ENCODE measurements around the gene ACAP1.

Gene ACAP1

DNA sequence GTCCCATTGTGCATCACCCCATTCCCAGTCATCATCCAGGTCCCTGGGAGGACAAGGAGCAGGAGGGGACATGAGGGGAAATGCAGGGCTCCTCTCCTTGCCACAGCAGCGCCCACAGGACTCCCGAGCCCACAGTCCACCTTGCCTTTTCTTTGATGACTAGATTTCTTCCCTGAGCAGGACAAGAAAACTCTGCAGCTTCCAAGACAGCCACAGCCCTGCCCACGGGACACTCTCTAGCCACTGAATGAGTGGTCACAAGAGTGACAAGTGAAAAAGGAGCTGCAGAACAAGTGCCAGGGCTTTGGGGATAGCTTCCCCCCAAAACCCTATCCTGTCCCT, 11.9 kb upstream of the ACAP1 start:
- Histone ChIP-seq H3K4me3 (ENCODE audit: low read depth in 1 of 2, low read length in 2 of 2) (no peak overlapping the region), H3K36me3 (ENCODE audit: control insufficient read depth in 1 of 2, insufficient read depth in 2 of 2, low read length in 2 of 2) (peaks cover 47 to 68% of the 10 kb centered on the region in 2 donors), H3K27me3 (ENCODE audit: low read depth, low read length) (no peaks in the 10 kb centered on the region), H3K27ac (ENCODE audit: low read length) (no peak overlapping the region), H3K9me3 (ENCODE audit: control insufficient read depth in 1 of 2, low read length in 2 of 2) (no peaks in the 10 kb centered on the region), H3K4me1 (ENCODE audit: control insufficient read depth in 1 of 2, insufficient read depth in 2 of 2, low read length in 2 of 2) (peaks cover 8 to 13% of the 10 kb centered on the region in 2 donors)

DNA sequence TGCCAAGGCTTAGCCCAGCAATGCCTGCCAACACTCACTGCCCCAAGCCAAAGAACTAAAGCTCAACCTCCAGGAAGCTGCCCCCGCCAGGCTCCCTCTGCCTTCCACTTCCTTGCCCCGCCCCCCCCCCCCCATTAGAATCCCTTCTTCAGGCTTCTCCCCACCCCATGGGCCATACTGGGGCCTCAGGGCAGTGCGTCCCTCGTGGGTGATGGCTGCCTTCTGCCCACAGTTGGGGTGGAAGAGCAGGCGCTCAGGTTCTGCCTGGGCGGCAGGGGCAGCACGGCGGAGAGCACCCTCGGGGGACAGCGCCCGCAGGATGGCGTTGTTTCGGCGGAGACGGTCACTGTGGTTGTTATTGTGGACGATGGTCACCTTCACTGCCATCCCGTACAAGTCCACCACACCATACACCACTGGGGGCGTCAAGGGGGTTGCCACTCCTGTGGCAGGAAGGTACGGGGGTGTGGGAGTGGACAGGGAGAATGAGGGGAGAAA, 11.2 kb upstream of the ACAP1 start:
- Histone ChIP-seq H3K27ac (ENCODE audit: low read length) (no peak overlapping the region), H3K4me1 (ENCODE audit: control insufficient read depth in 1 of 2, insufficient read depth in 2 of 2, low read length in 2 of 2) (peaks cover 8 to 13% of the 10 kb centered on the region in 2 donors), H3K4me3 (ENCODE audit: low read depth in 1 of 2, low read length in 2 of 2) (no peak overlapping the region), H3K27me3 (ENCODE audit: low read depth, low read length) (no peaks in the 10 kb centered on the region), H3K9me3 (ENCODE audit: control insufficient read depth in 1 of 2, low read length in 2 of 2) (no peaks in the 10 kb centered on the region), H3K36me3 (ENCODE audit: control insufficient read depth in 1 of 2, insufficient read depth in 2 of 2, low read length in 2 of 2) (peaks cover 47 to 65% of the 10 kb centered on the region in 2 donors)

DNA sequence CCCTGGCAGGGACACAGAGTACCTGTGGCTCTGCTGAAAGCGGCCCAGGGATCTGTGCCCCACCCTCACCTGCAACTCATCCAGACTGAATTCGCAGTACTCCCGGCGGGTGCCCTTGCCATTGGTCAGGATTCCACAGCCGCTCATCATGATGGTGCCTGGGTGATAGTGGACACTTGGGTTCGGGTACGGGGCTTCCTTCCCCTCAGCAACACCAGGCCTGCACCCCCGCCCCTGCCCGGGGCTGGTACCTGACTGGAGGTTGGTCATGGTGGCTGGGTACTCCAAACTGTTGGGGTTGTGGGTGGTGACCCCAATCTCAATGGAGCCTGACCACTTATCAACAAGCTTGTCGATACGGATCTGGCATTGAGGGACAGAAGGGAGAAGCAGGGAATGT, 10.1 kb upstream of the ACAP1 start:
- Histone ChIP-seq H3K9me3 (ENCODE audit: control insufficient read depth in 1 of 2, low read length in 2 of 2) (no peaks in the 10 kb centered on the region), H3K4me1 (ENCODE audit: control insufficient read depth in 1 of 2, insufficient read depth in 2 of 2, low read length in 2 of 2) (peaks cover 8 to 20% of the 10 kb centered on the region in 2 donors), H3K27ac (ENCODE audit: low read length) (no peak overlapping the region), H3K27me3 (ENCODE audit: low read depth, low read length) (no peaks in the 10 kb centered on the region), H3K36me3 (ENCODE audit: control insufficient read depth in 1 of 2, insufficient read depth in 2 of 2, low read length in 2 of 2) (peaks cover 39 to 54% of the 10 kb centered on the region in 2 donors), H3K4me3 (ENCODE audit: low read depth in 1 of 2, low read length in 2 of 2) (no peak overlapping the region)

GRCh38 chr17:7327056-7327455, 9.3 kb upstream of the ACAP1 start:
- no peaks in the 10 kb centered on the region for H3K27me3 ChIP-seq (ENCODE audit: low read depth, low read length)
- no peak overlapping the region for H3K4me3 ChIP-seq (ENCODE audit: low read depth in 1 of 2, low read length in 2 of 2)
- H3K27ac ChIP-seq (ENCODE audit: low read length), result no peak overlapping the region
- H3K9me3 ChIP-seq (ENCODE audit: control insufficient read depth in 1 of 2, low read length in 2 of 2), result no peaks in the 10 kb centered on the region
- H3K36me3 ChIP-seq (ENCODE audit: control insufficient read depth in 1 of 2, insufficient read depth in 2 of 2, low read length in 2 of 2), result peaks cover 30 to 45% of the 10 kb centered on the region in 2 donors
- H3K4me1 ChIP-seq (ENCODE audit: control insufficient read depth in 1 of 2, insufficient read depth in 2 of 2, low read length in 2 of 2), result peaks cover 8 to 20% of the 10 kb centered on the region in 2 donors

GRCh38 chr17:7327501-7327900, 8.8 kb upstream of the ACAP1 start:
- no peak overlapping the region for H3K4me3 ChIP-seq (ENCODE audit: low read depth in 1 of 2, low read length in 2 of 2)
- no peak overlapping the region for H3K27ac ChIP-seq (ENCODE audit: low read length)
- peaks cover 27 to 41% of the 10 kb centered on the region in 2 donors for H3K36me3 ChIP-seq (ENCODE audit: control insufficient read depth in 1 of 2, insufficient read depth in 2 of 2, low read length in 2 of 2)
- H3K27me3 ChIP-seq (ENCODE audit: low read depth, low read length), result no peaks in the 10 kb centered on the region
- H3K4me1 ChIP-seq (ENCODE audit: control insufficient read depth in 1 of 2, insufficient read depth in 2 of 2, low read length in 2 of 2), result peaks cover 8 to 20% of the 10 kb centered on the region in 2 donors
- no peaks in the 10 kb centered on the region for H3K9me3 ChIP-seq (ENCODE audit: control insufficient read depth in 1 of 2, low read length in 2 of 2)

DNA sequence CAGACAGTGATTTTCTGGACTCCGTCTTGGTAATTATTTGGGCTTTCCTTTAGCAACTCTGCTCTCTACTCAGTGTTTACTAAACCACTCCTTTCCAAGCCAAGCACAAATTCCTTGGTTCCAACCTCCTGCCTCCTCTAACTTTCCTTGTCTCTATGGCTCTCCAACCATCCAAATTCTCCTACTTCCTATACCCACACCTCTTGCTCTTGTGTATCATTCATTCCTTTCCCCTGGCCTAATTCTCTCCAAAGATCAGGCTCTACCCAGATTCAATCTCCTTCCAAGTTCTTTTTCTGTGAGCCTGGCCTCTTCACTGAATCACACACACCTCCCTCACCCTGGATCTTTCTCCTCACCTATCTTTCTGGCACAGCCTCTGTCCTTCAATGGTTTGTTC, 8.3 kb upstream of the ACAP1 start:
- Histone ChIP-seq H3K27ac (ENCODE audit: low read length) (peak overlapping the region; percentile 94), H3K36me3 (ENCODE audit: control insufficient read depth in 1 of 2, insufficient read depth in 2 of 2, low read length in 2 of 2) (peaks cover 22 to 36% of the 10 kb centered on the region in 2 donors), H3K4me3 (ENCODE audit: low read depth in 1 of 2, low read length in 2 of 2) (peak overlapping the region; percentile 26 to 88), H3K4me1 (ENCODE audit: control insufficient read depth in 1 of 2, insufficient read depth in 2 of 2, low read length in 2 of 2) (peaks cover 8 to 20% of the 10 kb centered on the region in 2 donors), H3K27me3 (ENCODE audit: low read depth, low read length) (no peaks in the 10 kb centered on the region), H3K9me3 (ENCODE audit: control insufficient read depth in 1 of 2, low read length in 2 of 2) (no peaks in the 10 kb centered on the region)

GRCh38 chr17:7328840-7329373, 7.4 kb upstream of the ACAP1 start, which contains the start of gene NEURL4:
NEURL4 (minus strand) TSS chr17:7329335; CDS start chr17:7329312, 23 bp downstream.
- Histone ChIP-seq H3K36me3 (ENCODE audit: control insufficient read depth in 1 of 2, insufficient read depth in 2 of 2, low read length in 2 of 2) (peaks cover 15 to 27% of the 10 kb centered on the region in 2 donors), H3K4me3 (ENCODE audit: low read depth in 1 of 2, low read length in 2 of 2) (peak within 1 kb of the TSS; percentile 88 to 94), H3K4me1 (ENCODE audit: control insufficient read depth in 1 of 2, insufficient read depth in 2 of 2, low read length in 2 of 2) (peaks cover 8 to 20% of the 10 kb centered on the region in 2 donors), H3K27ac (ENCODE audit: low read length) (peak within 1 kb of the TSS; percentile 94), H3K9me3 (ENCODE audit: control insufficient read depth in 1 of 2, low read length in 2 of 2) (no peaks in the 10 kb centered on the region), H3K27me3 (ENCODE audit: low read depth, low read length) (no peaks in the 10 kb centered on the region)

- no peaks in the 10 kb centered on the region for H3K27me3 ChIP-seq (ENCODE audit: low read depth, low read length)
- peak overlapping the region; percentile 88 to 93 for H3K4me3 ChIP-seq (ENCODE audit: low read depth in 1 of 2, low read length in 2 of 2)
- peak overlapping the region; percentile 94 for H3K27ac ChIP-seq (ENCODE audit: low read length)
- H3K4me1 ChIP-seq (ENCODE audit: control insufficient read depth in 1 of 2, insufficient read depth in 2 of 2, low read length in 2 of 2), result peaks cover 8 to 20% of the 10 kb centered on the region in 2 donors
- no peaks in the 10 kb centered on the region for H3K9me3 ChIP-seq (ENCODE audit: control insufficient read depth in 1 of 2, low read length in 2 of 2)
- peaks cover 13 to 21% of the 10 kb centered on the region in 2 donors for H3K36me3 ChIP-seq (ENCODE audit: control insufficient read depth in 1 of 2, insufficient read depth in 2 of 2, low read length in 2 of 2)
Measured at GRCh38 chr17:7329374-7329996, 6.8 kb upstream of the ACAP1 start.

- Histone ChIP-seq H3K27ac (ENCODE audit: low read length) (peak overlapping the region; percentile 94), H3K9me3 (ENCODE audit: control insufficient read depth in 1 of 2, low read length in 2 of 2) (no peaks in the 10 kb centered on the region), H3K4me1 (ENCODE audit: control insufficient read depth in 1 of 2, insufficient read depth in 2 of 2, low read length in 2 of 2) (peaks cover 8 to 20% of the 10 kb centered on the region in 2 donors), H3K27me3 (ENCODE audit: low read depth, low read length) (no peaks in the 10 kb centered on the region), H3K36me3 (ENCODE audit: control insufficient read depth in 1 of 2, insufficient read depth in 2 of 2, low read length in 2 of 2) (peaks cover 10 to 16% of the 10 kb centered on the region in 2 donors), H3K4me3 (ENCODE audit: low read depth in 1 of 2, low read length in 2 of 2) (peak overlapping the region; percentile 88 to 93)
Measured at GRCh38 chr17:7329997-7330637, 6.2 kb upstream of the ACAP1 start.

GRCh38 chr17:7330638-7331015, 5.7 kb upstream of the ACAP1 start:
- Histone ChIP-seq H3K4me1 (ENCODE audit: control insufficient read depth in 1 of 2, insufficient read depth in 2 of 2, low read length in 2 of 2) (peaks cover 8 to 20% of the 10 kb centered on the region in 2 donors), H3K27ac (ENCODE audit: low read length) (no peak overlapping the region)

GRCh38 chr17:7332111-7332510, 4.2 kb upstream of the ACAP1 start:
- no peak overlapping the region for H3K4me3 ChIP-seq (ENCODE audit: low read depth in 1 of 2, low read length in 2 of 2)
- peaks cover 8 to 20% of the 10 kb centered on the region in 2 donors for H3K4me1 ChIP-seq (ENCODE audit: control insufficient read depth in 1 of 2, insufficient read depth in 2 of 2, low read length in 2 of 2)
- H3K9me3 ChIP-seq (ENCODE audit: control insufficient read depth in 1 of 2, low read length in 2 of 2), result no peaks in the 10 kb centered on the region
- no peaks in the 10 kb centered on the region for H3K27me3 ChIP-seq (ENCODE audit: low read depth, low read length)
- H3K27ac ChIP-seq (ENCODE audit: low read length), result no peak overlapping the region
- no peaks in the 10 kb centered on the region for H3K36me3 ChIP-seq (ENCODE audit: control insufficient read depth in 1 of 2, insufficient read depth in 2 of 2, low read length in 2 of 2)

More at GRCh38 chr17:7330638-7331015, 5.7 kb upstream of the ACAP1 start:
- H3K9me3 ChIP-seq (ENCODE audit: control insufficient read depth in 1 of 2, low read length in 2 of 2), result no peaks in the 10 kb centered on the region
- peaks cover 9 to 10% of the 10 kb centered on the region in 2 donors for H3K36me3 ChIP-seq (ENCODE audit: control insufficient read depth in 1 of 2, insufficient read depth in 2 of 2, low read length in 2 of 2)
- H3K4me3 ChIP-seq (ENCODE audit: low read depth in 1 of 2, low read length in 2 of 2), result peak overlapping the region; percentile 88 to 93
- no peaks in the 10 kb centered on the region for H3K27me3 ChIP-seq (ENCODE audit: low read depth, low read length)
